Measurements from ENCODE around the gene COMT.

DNA sequence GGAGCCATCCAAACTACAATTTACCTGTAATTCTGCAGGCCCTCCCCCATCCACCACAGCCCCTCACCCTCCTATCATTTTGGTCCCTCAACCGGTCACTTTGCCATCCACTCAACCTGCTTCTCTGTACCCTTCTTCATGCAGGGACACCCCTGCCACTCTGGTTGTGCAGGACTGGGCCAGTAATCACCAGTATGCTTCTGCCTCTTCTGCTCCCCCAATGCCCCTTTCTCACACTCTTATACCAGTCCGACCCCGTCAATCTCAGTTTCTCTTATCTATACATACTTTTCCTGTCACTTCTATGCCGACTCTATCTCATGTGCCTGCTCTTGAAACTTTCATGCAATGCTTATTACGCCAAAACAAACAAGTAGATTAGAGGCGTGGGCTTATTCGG is 5.1 kb upstream of the COMT start:
- TF ChIP-seq, protein P1, sequence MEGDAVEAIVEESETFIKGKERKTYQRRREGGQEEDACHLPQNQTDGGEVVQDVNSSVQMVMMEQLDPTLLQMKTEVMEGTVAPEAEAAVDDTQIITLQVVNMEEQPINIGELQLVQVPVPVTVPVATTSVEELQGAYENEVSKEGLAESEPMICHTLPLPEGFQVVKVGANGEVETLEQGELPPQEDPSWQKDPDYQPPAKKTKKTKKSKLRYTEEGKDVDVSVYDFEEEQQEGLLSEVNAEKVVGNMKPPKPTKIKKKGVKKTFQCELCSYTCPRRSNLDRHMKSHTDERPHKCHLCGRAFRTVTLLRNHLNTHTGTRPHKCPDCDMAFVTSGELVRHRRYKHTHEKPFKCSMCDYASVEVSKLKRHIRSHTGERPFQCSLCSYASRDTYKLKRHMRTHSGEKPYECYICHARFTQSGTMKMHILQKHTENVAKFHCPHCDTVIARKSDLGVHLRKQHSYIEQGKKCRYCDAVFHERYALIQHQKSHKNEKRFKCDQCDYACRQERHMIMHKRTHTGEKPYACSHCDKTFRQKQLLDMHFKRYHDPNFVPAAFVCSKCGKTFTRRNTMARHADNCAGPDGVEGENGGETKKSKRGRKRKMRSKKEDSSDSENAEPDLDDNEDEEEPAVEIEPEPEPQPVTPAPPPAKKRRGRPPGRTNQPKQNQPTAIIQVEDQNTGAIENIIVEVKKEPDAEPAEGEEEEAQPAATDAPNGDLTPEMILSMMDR (IDR thresholded peaks at IDR 0.05), result no peak
- TF ChIP-seq EP300 (IDR thresholded peaks at IDR 0.05), result no peak
- no peak for TF ChIP-seq POLR2A (IDR thresholded peaks at IDR 0.05)

Data from ovary (tissue), 3 donors.